Endothelial cell of umbilical vein (primary cell): Measurements from ENCODE around the gene UNC5CL. TPM values are rescaled to one million over a fixed set of nuclear protein-coding genes. Genes with fewer than 3 reads are reported as not detected.

Experiments
- BruUV-seq: library from RNA; stranded (reverse); fragments of 400-500 nt; replicated peaks from 2 replicates; lab custom pipeline; 2021; lab: Mats Ljungman, UMichigan
- CTCF ChIA-PET: fragments of 300-600, 350-600 bp; sonication (Branson Sonifier 250); formaldehyde crosslinking; loops from one replicate; lab custom pipeline; 2021; ENCODE audit warnings: antibody characterized with exemption, inconsistent platforms; lab: Charles Lee
- POLR2A ChIA-PET: fragments of 300-600, 350-600 bp; sonication (Branson Sonifier 250); formaldehyde crosslinking; loops from one replicate; lab custom pipeline; 2021; ENCODE audit warnings: antibody characterized with exemption, inconsistent platforms; lab: Charles Lee
- DNase-seq: peaks from one replicate; pipeline ENCODE4 v3.0.0-alpha.2; 2011; ENCODE audit warnings: low read depth, low spot score
- FAIRE-seq: peaks from 2 replicates; lab custom pipeline; 2011; peaks lifted over from hg19 to GRCh38; lab: Jason Lieb, UNC
- H2AFZ ChIP-seq: 2 replicates; pipeline ENCODE4 v1.6.0; 2012; ENCODE audit warnings: low read depth, low read length, control low read depth, inconsistent platforms
- H3K27ac ChIP-seq: 2 replicates; pipeline ENCODE4 v1.5.1; 2011; ENCODE audit warnings: low read depth, mild to moderate bottlenecking, control low read depth, low read length, moderate library complexity; ENCODE audit not compliant: insufficient read depth
- H3K27me3 ChIP-seq, 2 experiments: 2 replicates each; pipeline versions ENCODE4 v1.6.0 to v1.6.1; 2011; ENCODE audit warnings: low read length in 2 of 2, mixed read lengths in 1 of 2; ENCODE audit not compliant: control insufficient read depth in 2 of 2, insufficient read depth in 2 of 2
- H3K36me3 ChIP-seq, 2 experiments: 2 replicates in 1 of 2; 3 replicates in 1 of 2; pipeline ENCODE4 v1.5.1; 2011; ENCODE audit warnings: low read length in 2 of 2, mild to moderate bottlenecking in 1 of 2, moderate library complexity in 1 of 2; ENCODE audit not compliant: control insufficient read depth in 2 of 2, insufficient read depth in 2 of 2; ENCODE audit errors: extremely low read depth in 1 of 2
- H3K4me1 ChIP-seq: 3 replicates; pipeline ENCODE4 v1.5.1; 2011; ENCODE audit warnings: mild to moderate bottlenecking, low read length; ENCODE audit not compliant: control insufficient read depth, insufficient read depth; ENCODE audit errors: extremely low read depth
- H3K4me2 ChIP-seq: 2 replicates; pipeline ENCODE4 v1.6.1; 2011; ENCODE audit warnings: low read length, control low read depth, mixed read lengths; ENCODE audit not compliant: insufficient read depth
- H3K4me3 ChIP-seq, 3 experiments: fragments of 200-600 bp in 1 of 3; sonication (generic), shearing (Covaris generic) in 1 of 3; replicated peaks in 1 of 3; 2 replicates each; pipeline ENCODE4 v1.5.1; 2011 to 2016; ENCODE audit warnings: control low read depth in 3 of 3, low read length in 3 of 3, mild to moderate bottlenecking in 2 of 3, inconsistent platforms in 1 of 3, low read depth in 1 of 3, moderate library complexity in 1 of 3; ENCODE audit not compliant: insufficient read depth in 1 of 3
- H3K79me2 ChIP-seq: 2 replicates; pipeline ENCODE4 v1.6.0; 2012; ENCODE audit warnings: low read length, inconsistent platforms; ENCODE audit not compliant: control insufficient read depth, insufficient read depth
- H3K9ac ChIP-seq: replicated peaks from 2 replicates; pipeline ENCODE3; 2011; ENCODE audit warnings: low read length, control low read depth; ENCODE audit not compliant: insufficient read depth; ENCODE audit errors: extremely low read depth
- H3K9me1 ChIP-seq: replicated peaks from 3 replicates; pipeline ENCODE4 v1.6.0; 2011; ENCODE audit warnings: mild to moderate bottlenecking, low read length; ENCODE audit not compliant: control insufficient read depth, insufficient read depth; ENCODE audit errors: extremely low read depth
- H3K9me3 ChIP-seq: replicated peaks from 2 replicates; pipeline ENCODE4 v1.5.1; 2012; ENCODE audit warnings: low read length, inconsistent platforms; ENCODE audit not compliant: control insufficient read depth, insufficient read depth
- H4K20me1 ChIP-seq: replicated peaks from 2 replicates; pipeline ENCODE3; 2011; ENCODE audit warnings: mild to moderate bottlenecking, low read length; ENCODE audit not compliant: control insufficient read depth, insufficient read depth; ENCODE audit errors: extremely low read depth
- CTCF ChIP-seq, 2 donors: IDR thresholded peaks; 1 replicate in 1 of 2; 2 replicates in 1 of 2; pipeline ENCODE4 v1.5.1; 2011; ENCODE audit warnings: low read length in 2 of 2, mild to moderate bottlenecking in 2 of 2, moderate library complexity in 2 of 2, control low read depth in 1 of 2, inconsistent platforms in 1 of 2, low read depth in 1 of 2; ENCODE audit not compliant: insufficient read depth in 1 of 2; ENCODE audit errors: extremely low read depth in 1 of 2
- EZH2 ChIP-seq: IDR thresholded peaks from 2 replicates; pipeline ENCODE4 v1.6.1; 2012; ENCODE audit warnings: borderline replicate concordance, low read depth, mild to moderate bottlenecking, moderate library complexity, low read length, inconsistent platforms; ENCODE audit not compliant: severe bottlenecking
- FOS ChIP-seq: IDR thresholded peaks from 2 replicates; pipeline ENCODE4 v1.6.1; 2011; ENCODE audit warnings: mild to moderate bottlenecking, low read length, moderate library complexity, borderline replicate concordance; ENCODE audit not compliant: insufficient read depth
- GATA2 ChIP-seq: IDR thresholded peaks from 2 replicates; pipeline ENCODE4 v1.7.0; 2011; ENCODE audit warnings: low read depth, mild to moderate bottlenecking, moderate library complexity, mixed read lengths, low read length; ENCODE audit not compliant: insufficient read length, insufficient read depth
- JUN ChIP-seq: IDR thresholded peaks from 2 replicates; pipeline ENCODE4 v1.6.1; 2011; ENCODE audit warnings: borderline replicate concordance, low read depth; ENCODE audit not compliant: insufficient read length, insufficient read depth
- MAX ChIP-seq: IDR thresholded peaks from 2 replicates; pipeline ENCODE4 v1.6.1; 2011; ENCODE audit not compliant: insufficient read depth, insufficient read length
- MYC ChIP-seq: IDR thresholded peaks from one replicate; pipeline ENCODE4 v1.6.1; 2011; ENCODE audit warnings: mild to moderate bottlenecking, low read depth, low read length
- POLR2A ChIP-seq: IDR thresholded peaks from 2 replicates; pipeline ENCODE4 v1.6.1; 2012; ENCODE audit warnings: low read depth, mild to moderate bottlenecking, control low read depth, low read length
- POLR2AphosphoS5 ChIP-seq: IDR thresholded peaks from 2 replicates; pipeline ENCODE4 v1.6.1; 2012; ENCODE audit warnings: low read depth, mild to moderate bottlenecking, control low read depth, low read length, moderate library complexity; ENCODE audit not compliant: insufficient read depth
- dilution Hi-C: fragments of 300-500 bp; cut with MboI; formaldehyde crosslinking; loops from one replicate; pipeline ENCODE4 v1.15.0; 2019; ENCODE audit warnings: low sequenced_read_pairs; ENCODE audit not compliant: extremely low pct_ligation_motif_present
- intact Hi-C: fragments of 100-400 bp; cut with micrococcal nuclease; formaldehyde crosslinking; loops from one replicate; pipeline ENCODE4 v1.10.0; 2022
- polyA plus RNA-seq, 4 experiments: library from polyadenylated mRNA; depleted of rRNA in 3 of 4; stranded (reverse) in 3 of 4; unstranded in 1 of 4; fragments of >200 nt; gene quantifications; 2 replicates each; pipeline versions ENCODE4 v1.2.1 to v1.2.3, GENCODE V29; 2011 to 2012; ENCODE audit warnings: missing spikeins in 1 of 4
- total RNA-seq: library from RNA; stranded (reverse); gene quantifications from 2 replicates; pipeline ENCODE4 v1.2.3, GENCODE V29; 2021

The UNC5CL gene
- total and polyA plus RNA-seq, 2 donors (not counting 3 experiments of a cell fraction or from before 2014, with no cell fraction given): 0.14 to 0.20 TPM

GRCh38 chr6:40983752-40984151 is 55.3 kb downstream of the UNC5CL start:
- peaks cover 10 to 31% of the 10 kb centered on the region in 2 experiments for H3K27me3 ChIP-seq
- H3K9me3 ChIP-seq: no peaks in the 10 kb centered on the region
- dilution Hi-C loops: no loop called here
- POLR2A ChIA-PET: no interaction called here
- no peaks in the 10 kb centered on the region for H3K79me2 ChIP-seq
- BruUV-seq: no TSS peak
- H3K9me1 ChIP-seq: no peaks in the 10 kb centered on the region
- H3K9ac ChIP-seq: no peak overlapping the region
- no peaks in the 10 kb centered on the region for H4K20me1 ChIP-seq
- CTCF ChIA-PET: no interaction called here
- no peaks in the 10 kb centered on the region for H3K4me1 ChIP-seq
- H3K4me2 ChIP-seq: no peak overlapping the region
- H2AFZ ChIP-seq: no peak overlapping the region
- no peak overlapping the region for H3K27ac ChIP-seq
- intact Hi-C loops: no loop called here
- FAIRE-seq (no peak), DNase-seq (no peak)
- H3K4me3 ChIP-seq: no peak overlapping the region
- TF ChIP-seq JUN: no peak
- H3K36me3 ChIP-seq: no peaks in the 10 kb centered on the region

DNA sequence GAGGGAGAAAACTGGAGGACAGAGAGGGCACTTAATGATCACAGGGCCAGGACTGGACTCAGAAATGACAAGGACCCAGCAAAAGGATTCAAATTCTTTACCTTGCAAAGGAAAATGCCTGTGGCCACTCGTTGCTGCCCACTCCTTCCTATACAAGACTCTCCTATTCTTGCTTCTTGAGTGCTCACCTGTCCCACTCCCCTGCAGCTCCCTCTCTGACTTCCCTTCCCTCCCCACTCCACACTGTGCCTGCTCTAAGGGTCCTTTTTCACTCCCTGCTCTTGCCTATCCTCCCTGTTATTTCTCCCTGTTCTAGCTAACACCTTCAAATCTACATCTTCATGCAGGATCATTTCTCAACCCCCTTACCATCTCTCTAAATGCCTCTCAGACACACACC is 56.1 kb downstream of the UNC5CL start:
- no peaks in the 10 kb centered on the region for H3K9me1 ChIP-seq
- dilution Hi-C loops: no loop called here
- no peaks in the 10 kb centered on the region for H3K79me2 ChIP-seq
- no peaks in the 10 kb centered on the region for H4K20me1 ChIP-seq
- no peak overlapping the region for H3K4me2 ChIP-seq
- FAIRE-seq (no peak), DNase-seq (no peak)
- H3K36me3 ChIP-seq: no peaks in the 10 kb centered on the region
- ChIA-PET CTCF (interaction anchor here (1.2 kb wide), 1 partner anchor 45 kb away, joined by 3 read pairs; no protein-coding TSS in a partner anchor), POLR2A (no interaction called here)
- H3K4me3 ChIP-seq: no peak overlapping the region
- no peak overlapping the region for H3K27ac ChIP-seq
- TF ChIP-seq MAX (no peak), CTCF (IDR thresholded peaks at IDR 0.05; ENCODE audit: extremely low read depth in 1 of 2, insufficient read depth in 1 of 2, low read depth in 1 of 2, low read length in 2 of 2) (no peak), JUN (no peak), FOS (no peak), POLR2AphosphoS5 (no peak), POLR2A (no peak), MYC (no peak), EZH2 (no peak), GATA2 (no peak)
- no peaks in the 10 kb centered on the region for H3K9me3 ChIP-seq
- H3K4me1 ChIP-seq: no peaks in the 10 kb centered on the region
- intact Hi-C loops: no loop called here
- no TSS peak for BruUV-seq
- peaks cover 10 to 25% of the 10 kb centered on the region in 2 experiments for H3K27me3 ChIP-seq
- H3K9ac ChIP-seq: no peak overlapping the region
- H2AFZ ChIP-seq: no peak overlapping the region
